Fibroblast of pulmonary artery (primary cell): ENCODE data around the gene SNX11.

Experiments
- DNase-seq: peaks from one replicate; pipeline ENCODE4 v3.0.0-alpha.2; 2010; ENCODE audit warnings: low read depth
- H3K4me3 ChIP-seq: replicated peaks from 2 replicates; pipeline ENCODE4 v1.5.1; 2011; ENCODE audit warnings: low read depth, mild to moderate bottlenecking, control low read depth, low read length, moderate library complexity
- TF ChIP-seq, protein P1 (sequence below): IDR thresholded peaks from 2 replicates; pipeline ENCODE4 v1.5.1; 2011; ENCODE audit warnings: mild to moderate bottlenecking, control low read depth, low read length, inconsistent platforms; ENCODE audit errors: missing control alignments

SNX11 gene, protein sequence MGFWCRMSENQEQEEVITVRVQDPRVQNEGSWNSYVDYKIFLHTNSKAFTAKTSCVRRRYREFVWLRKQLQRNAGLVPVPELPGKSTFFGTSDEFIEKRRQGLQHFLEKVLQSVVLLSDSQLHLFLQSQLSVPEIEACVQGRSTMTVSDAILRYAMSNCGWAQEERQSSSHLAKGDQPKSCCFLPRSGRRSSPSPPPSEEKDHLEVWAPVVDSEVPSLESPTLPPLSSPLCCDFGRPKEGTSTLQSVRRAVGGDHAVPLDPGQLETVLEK

DNA sequence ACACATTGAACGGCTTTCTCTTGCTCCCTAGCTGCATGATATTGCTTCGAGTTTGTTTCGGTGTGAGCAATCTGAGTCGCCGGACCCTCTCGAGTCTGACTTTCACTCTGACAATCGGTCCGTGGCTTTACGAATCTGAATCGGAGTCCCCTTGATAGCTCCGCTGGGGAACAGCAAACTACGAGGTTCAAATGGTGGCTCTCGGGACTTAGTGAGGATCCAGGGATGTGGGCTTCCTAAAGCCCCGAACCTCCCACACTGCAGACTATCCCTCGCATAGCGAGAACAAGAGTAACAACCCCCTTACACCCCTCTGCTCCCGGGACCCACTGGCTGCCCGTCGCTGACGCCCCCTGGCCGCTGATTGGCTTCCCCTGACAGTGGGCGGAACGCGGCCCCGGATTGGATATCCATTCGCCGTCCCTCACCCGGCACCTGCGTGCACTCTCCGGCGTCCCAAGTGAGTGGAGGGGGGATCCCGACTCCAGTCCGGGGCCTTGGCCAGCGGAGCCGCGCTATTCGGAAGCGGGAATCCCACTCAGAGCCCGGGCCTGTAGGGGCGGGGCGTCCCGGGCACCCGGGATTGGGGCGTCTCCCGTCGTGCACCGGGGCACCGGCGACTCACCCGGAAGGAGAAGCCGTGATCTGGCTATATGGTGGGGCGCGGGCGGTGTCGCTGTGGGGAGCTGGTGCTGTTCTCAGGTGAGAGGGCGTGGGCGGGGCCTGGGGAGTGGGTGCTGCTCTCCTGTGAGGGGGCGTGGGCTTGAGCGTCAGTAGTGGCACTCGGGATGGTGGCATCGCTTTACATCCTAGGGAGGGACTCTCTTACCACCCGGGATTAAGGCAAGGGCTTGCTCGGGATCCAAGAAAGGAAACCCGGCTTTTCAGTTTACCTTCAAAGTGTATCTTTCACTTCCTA lies at the start of gene SNX11:
Gene SNX11, plus strand, starts transcription at position 630 of the 919 bp plus-strand sequence. CDS start 4,278 bp downstream, outside the sequence.
- peak; percentile 79 for DNase-seq
- TF ChIP-seq, protein P1, sequence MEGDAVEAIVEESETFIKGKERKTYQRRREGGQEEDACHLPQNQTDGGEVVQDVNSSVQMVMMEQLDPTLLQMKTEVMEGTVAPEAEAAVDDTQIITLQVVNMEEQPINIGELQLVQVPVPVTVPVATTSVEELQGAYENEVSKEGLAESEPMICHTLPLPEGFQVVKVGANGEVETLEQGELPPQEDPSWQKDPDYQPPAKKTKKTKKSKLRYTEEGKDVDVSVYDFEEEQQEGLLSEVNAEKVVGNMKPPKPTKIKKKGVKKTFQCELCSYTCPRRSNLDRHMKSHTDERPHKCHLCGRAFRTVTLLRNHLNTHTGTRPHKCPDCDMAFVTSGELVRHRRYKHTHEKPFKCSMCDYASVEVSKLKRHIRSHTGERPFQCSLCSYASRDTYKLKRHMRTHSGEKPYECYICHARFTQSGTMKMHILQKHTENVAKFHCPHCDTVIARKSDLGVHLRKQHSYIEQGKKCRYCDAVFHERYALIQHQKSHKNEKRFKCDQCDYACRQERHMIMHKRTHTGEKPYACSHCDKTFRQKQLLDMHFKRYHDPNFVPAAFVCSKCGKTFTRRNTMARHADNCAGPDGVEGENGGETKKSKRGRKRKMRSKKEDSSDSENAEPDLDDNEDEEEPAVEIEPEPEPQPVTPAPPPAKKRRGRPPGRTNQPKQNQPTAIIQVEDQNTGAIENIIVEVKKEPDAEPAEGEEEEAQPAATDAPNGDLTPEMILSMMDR, result no peak
- peak within 1 kb of the TSS; percentile 96 for H3K4me3 ChIP-seq

DNA sequence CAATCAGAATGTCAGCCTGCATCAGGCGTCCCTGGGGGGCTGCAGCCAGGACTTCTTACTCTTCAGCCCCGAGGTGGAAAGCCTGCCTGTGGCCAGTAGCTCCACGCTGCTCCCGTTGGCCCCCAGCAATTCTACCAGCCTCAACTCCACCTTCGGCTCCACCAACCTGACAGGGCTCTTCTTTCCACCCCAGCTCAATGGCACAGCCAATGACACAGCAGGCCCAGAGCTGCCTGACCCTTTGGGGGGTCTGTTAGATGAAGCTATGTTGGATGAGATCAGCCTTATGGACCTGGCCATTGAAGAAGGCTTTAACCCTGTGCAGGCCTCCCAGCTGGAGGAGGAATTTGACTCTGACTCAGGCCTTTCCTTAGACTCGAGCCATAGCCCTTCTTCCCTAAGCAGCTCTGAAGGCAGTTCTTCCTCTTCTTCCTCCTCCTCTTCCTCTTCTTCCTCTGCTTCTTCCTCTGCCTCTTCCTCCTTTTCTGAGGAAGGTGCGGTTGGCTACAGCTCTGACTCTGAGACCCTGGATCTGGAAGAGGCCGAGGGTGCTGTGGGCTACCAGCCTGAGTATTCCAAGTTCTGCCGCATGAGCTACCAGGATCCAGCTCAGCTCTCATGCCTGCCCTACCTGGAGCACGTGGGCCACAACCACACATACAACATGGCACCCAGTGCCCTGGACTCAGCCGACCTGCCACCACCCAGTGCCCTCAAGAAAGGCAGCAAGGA lies 49.0 kb upstream of the SNX11 start:
- no peak overlapping the region for H3K4me3 ChIP-seq
- no peak for DNase-seq
- TF ChIP-seq, protein P1, result no peak

DNA sequence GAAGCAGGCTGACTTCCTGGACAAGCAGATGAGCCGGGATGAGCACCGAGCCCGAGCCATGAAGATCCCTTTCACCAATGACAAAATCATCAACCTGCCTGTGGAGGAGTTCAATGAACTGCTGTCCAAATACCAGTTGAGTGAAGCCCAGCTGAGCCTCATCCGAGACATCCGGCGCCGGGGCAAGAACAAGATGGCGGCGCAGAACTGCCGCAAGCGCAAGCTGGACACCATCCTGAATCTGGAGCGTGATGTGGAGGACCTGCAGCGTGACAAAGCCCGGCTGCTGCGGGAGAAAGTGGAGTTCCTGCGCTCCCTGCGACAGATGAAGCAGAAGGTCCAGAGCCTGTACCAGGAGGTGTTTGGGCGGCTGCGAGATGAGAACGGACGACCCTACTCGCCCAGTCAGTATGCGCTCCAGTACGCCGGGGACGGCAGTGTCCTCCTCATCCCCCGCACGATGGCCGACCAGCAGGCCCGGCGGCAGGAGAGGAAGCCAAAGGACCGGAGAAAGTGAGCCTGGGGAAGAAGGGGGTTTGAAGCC lies 48.4 kb upstream of the SNX11 start:
- no peak overlapping the region for H3K4me3 ChIP-seq
- TF ChIP-seq, protein P1, result no peak
- no peak for DNase-seq

DNA sequence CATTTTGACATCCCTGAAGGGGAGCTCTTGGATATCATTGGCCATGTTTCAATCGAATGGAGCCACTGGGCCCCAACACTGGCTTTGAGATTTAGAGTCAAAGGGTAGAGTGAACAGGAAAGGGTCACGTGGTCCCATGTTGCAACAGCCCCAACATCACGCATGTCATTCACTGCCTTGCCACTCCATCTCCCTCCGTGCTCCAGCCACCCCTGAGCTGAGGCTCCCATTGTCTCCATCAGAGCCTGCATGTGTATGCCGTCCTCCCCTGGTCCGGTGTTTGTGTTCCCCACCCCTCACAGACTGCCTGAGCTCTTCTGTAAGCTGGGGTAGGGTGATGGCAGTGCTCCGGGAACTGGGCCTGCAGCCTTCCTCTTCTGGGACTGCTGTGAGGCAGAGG lies 47.3 kb upstream of the SNX11 start:
- no peak for DNase-seq
- TF ChIP-seq, protein P1, result no peak
- no peak overlapping the region for H3K4me3 ChIP-seq

DNA sequence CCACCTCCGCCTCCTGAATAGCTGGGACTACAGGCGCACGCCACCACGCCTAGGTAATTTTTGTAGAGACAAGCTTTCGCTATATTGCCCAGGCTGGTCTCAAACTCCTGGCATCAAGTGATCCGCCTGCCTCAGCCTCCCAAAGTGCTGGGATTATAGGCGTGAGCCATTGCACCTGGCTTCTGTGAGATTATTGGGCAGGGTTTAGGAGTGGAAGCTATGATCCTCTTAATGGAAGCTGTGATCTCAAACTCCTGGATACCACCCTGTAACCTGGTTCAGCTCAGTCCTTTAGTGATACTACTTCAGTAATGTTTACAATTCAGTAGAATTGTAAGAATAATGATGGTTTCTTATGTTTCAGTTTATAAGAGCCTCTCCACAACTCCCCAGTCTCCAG lies 45.3 kb upstream of the SNX11 start:
- no peak for DNase-seq
- H3K4me3 ChIP-seq, result no peak overlapping the region
- TF ChIP-seq, protein P1, result no peak

DNA sequence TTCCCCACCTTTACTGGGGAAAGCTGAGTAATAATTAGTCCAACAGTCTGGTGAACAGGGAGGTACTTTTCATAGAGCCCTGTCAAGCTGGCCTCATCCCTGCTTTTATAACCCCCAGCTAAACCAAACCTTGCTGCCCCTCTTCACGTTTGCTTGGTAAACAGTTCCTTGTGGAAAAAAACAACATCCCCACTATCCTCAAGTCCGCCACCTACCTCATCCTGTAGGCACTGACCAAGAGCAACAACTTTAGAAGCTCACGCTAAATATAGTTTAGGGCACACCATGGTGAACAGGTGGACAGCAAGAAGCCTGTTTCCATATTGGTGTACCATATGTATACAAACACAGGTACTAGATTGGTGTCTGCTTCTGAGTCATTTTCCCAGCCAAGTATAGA lies 42.9 kb upstream of the SNX11 start:
- TF ChIP-seq, protein P1, result no peak
- no peak for DNase-seq
- H3K4me3 ChIP-seq, result no peak overlapping the region
